ENCODE data around the gene TRIM62.

DNA sequence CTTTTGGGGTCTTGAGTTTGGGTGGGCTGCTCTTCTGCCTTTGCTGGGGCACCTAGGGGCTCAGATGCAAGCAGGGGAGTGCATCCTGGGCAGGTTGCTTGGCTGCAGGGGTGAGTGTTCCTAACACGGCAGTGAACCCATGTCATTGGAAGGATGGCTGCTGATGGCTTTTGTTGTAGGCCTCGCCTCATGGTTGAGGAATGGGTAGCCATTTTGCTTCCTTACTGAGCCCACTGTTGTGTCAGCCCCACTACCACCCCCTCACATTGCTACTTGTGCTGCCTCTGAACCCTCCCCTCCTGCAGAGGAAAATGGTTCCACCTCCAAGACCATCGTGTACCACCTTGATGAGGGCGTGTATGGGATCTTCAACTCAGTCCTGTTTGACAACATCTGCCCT is 84.1 kb downstream of the TRIM62 start:
- no peak for TF ChIP-seq EZH2phosphoT487 (IDR thresholded peaks at IDR 0.05)
- TF ChIP-seq, protein P1, sequence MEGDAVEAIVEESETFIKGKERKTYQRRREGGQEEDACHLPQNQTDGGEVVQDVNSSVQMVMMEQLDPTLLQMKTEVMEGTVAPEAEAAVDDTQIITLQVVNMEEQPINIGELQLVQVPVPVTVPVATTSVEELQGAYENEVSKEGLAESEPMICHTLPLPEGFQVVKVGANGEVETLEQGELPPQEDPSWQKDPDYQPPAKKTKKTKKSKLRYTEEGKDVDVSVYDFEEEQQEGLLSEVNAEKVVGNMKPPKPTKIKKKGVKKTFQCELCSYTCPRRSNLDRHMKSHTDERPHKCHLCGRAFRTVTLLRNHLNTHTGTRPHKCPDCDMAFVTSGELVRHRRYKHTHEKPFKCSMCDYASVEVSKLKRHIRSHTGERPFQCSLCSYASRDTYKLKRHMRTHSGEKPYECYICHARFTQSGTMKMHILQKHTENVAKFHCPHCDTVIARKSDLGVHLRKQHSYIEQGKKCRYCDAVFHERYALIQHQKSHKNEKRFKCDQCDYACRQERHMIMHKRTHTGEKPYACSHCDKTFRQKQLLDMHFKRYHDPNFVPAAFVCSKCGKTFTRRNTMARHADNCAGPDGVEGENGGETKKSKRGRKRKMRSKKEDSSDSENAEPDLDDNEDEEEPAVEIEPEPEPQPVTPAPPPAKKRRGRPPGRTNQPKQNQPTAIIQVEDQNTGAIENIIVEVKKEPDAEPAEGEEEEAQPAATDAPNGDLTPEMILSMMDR (IDR thresholded peaks at IDR 0.05): no peak
